ENCODE data around the gene PDE8A. TPM values are rescaled to one million over a fixed set of nuclear protein-coding genes. Genes with fewer than 3 reads are reported as not detected.

The PDE8A gene
- total and polyA plus RNA-seq, 2 experiments from 2014 or later: 5.6 to 7.5 TPM

DNA sequence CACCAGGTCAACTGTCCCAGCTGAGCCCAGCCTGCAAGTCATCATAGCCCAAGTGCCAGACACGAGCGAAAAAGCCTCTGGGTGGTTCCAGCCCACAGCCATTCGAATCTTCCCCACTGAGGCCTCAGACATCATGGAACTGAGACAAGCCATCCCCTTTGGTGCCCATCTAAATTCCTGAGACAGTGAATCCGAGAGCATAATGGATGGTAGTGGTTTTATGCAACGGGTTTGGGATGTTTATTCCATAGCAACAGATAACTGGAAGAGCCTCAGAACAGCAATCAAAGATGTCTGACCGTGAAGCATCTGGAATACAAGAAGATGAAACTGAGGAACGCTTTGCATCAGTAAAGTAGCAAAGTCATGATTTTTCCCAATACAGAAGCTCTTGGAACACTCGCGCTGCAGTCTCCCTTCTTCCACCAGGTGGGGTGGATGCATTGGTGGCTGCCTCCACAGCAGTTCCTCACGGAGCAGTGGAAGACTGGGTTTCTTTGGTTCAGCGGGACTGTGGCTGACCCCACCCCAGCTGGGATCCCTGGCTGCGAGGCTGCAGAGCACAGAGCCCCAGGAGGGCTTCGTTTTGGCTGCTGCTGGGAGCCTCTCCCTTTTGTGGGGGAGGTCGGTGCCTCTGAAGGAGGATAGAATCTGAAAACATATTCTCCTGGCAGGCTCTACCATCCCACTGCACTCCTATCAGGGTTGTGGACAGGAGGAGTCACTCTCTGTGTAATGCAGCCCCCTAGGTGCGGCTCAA, 26.4 kb upstream of the PDE8A start:
- H3K4me2 ChIP-seq: peak overlapping the region; percentile 50
- H3K36me3 ChIP-seq (ENCODE audit: insufficient read depth): no peaks in the 10 kb centered on the region
- no peaks in the 10 kb centered on the region for H3K27me3 Mint-ChIP-seq (ENCODE audit: insufficient read depth, low read depth, poor library complexity)
- H2AFZ ChIP-seq: peak overlapping the region; percentile 84
- H3K79me2 ChIP-seq (replicated peaks; ENCODE audit: insufficient read depth): no peaks in the 10 kb centered on the region
- peak overlapping the region; percentile 21; the same call in 1 of the 2 replicates for H3K4me3 ChIP-seq
- H3K27ac ChIP-seq (ENCODE audit: low read depth): no peak overlapping the region
- TF ChIP-seq EZH2phosphoT487 (IDR thresholded peaks at IDR 0.05; ENCODE audit: unreplicated experiment): no peak
- TF ChIP-seq CREB1 (CRISPR knock-in tag; IDR thresholded peaks at IDR 0.05; ENCODE audit: low read depth): no peak
- no peak for TF ChIP-seq ZNF114 (CRISPR knock-in tag; IDR thresholded peaks at IDR 0.05)
- no peak for TF ChIP-seq POLR2AphosphoS5 (IDR thresholded peaks at IDR 0.05; ENCODE audit: low read depth)
- TF ChIP-seq EZH2 (IDR thresholded peaks at IDR 0.05; ENCODE audit: low read depth, unreplicated experiment): no peak
- TF ChIP-seq ZNF331 (CRISPR knock-in tag; IDR thresholded peaks at IDR 0.05; ENCODE audit: low read depth): no peak
- TF ChIP-seq REST (IDR thresholded peaks at IDR 0.05; ENCODE audit: unreplicated experiment): no peak
- peak; percentile 72 to 92 for TF ChIP-seq CTCF (conservative IDR thresholded peaks at IDR 0.05; ENCODE audit: low read depth in 2 of 2)
- 0 out of 2 replicates have a peak, but pooled peaks have one; percentile 10 for TF ChIP-seq ZNF462 (CRISPR knock-in tag; IDR thresholded peaks at IDR 0.05)
- TF ChIP-seq JUNB (IDR thresholded peaks at IDR 0.05; ENCODE audit: unreplicated experiment): no peak
- TF ChIP-seq NANOG (IDR thresholded peaks at IDR 0.05; ENCODE audit: borderline replicate concordance): no peak
- no peak for TF ChIP-seq ETS1 (IDR thresholded peaks at IDR 0.05)
- no peak for TF ChIP-seq STAT1 (IDR thresholded peaks at IDR 0.05; ENCODE audit: unreplicated experiment)
- peaks cover 25% of the 10 kb centered on the region for H3K4me1 Mint-ChIP-seq
- no peaks in the 10 kb centered on the region for H3K36me3 Mint-ChIP-seq (ENCODE audit: low read depth)
- no peaks in the 10 kb centered on the region for H3K9me3 Mint-ChIP-seq
- DNase-seq (ENCODE audit: low spot score): peak; percentile 83
- H3K27ac Mint-ChIP-seq: no peak overlapping the region
- no peak overlapping the region for H3K4me3 Mint-ChIP-seq
- H3F3A ChIP-seq (replicated peaks; ENCODE audit: low read depth): no peaks in the 10 kb centered on the region
- H3K9me2 ChIP-seq (ENCODE audit: insufficient read depth): no peaks in the 10 kb centered on the region
- H3K27me3 ChIP-seq (ENCODE audit: insufficient read depth): no peaks in the 10 kb centered on the region
- peak; percentile 98 for ATAC-seq
- H3K4me1 ChIP-seq (ENCODE audit: insufficient read depth): peaks cover 17% of the 10 kb centered on the region
- H4K20me1 ChIP-seq (replicated peaks; ENCODE audit: insufficient read depth): no peaks in the 10 kb centered on the region
